Retinal pigment epithelial cell (primary cell): ENCODE results near the gene NOTCH1.
"Not testable (repeated sequence)": the region's sequence is repeated elsewhere in the genome, so short reads cannot be mapped to it uniquely, and the experiment has no call there.

Source experiments
- DNase-seq: peaks from one replicate; pipeline ENCODE4 v3.0.0-alpha.2; 2010; ENCODE audit warnings: low read depth
- H3K4me3 ChIP-seq: 2 replicates; pipeline ENCODE4 v1.5.1; 2011; ENCODE audit warnings: mild to moderate bottlenecking, low read length, control low read depth, moderate library complexity
- CTCF ChIP-seq: conservative IDR thresholded peaks from 2 replicates; pipeline ENCODE4 v1.5.1; 2011; ENCODE audit warnings: low read depth, low read length, control low read depth, inconsistent platforms

Gene NOTCH1

GRCh38 chr9:136584401-136584932, 38.6 kb upstream of the NOTCH1 start:
- no peak for TF ChIP-seq CTCF
- DNase-seq, result no peak
- H3K4me3 ChIP-seq, result no peak overlapping the region

GRCh38 chr9:136582977-136583735, 37.3 kb upstream of the NOTCH1 start:
- DNase-seq, result no peak
- H3K4me3 ChIP-seq, result no peak overlapping the region
- no peak for TF ChIP-seq CTCF

GRCh38 chr9:136581614-136582447, 36.0 kb upstream of the NOTCH1 start:
- H3K4me3 ChIP-seq, result no peak overlapping the region
- no peak for TF ChIP-seq CTCF
- no peak for DNase-seq

GRCh38 chr9:136579650-136580219, 33.9 kb upstream of the NOTCH1 start:
- not testable (repeated sequence) for DNase-seq, H3K4me3 ChIP-seq

- no peak for TF ChIP-seq CTCF
- DNase-seq, result no peak
- no peak overlapping the region for H3K4me3 ChIP-seq
These were observed 33.2 kb upstream of the NOTCH1 start for GRCh38 chr9:136578915-136579649.

GRCh38 chr9:136578626-136578914, 32.7 kb upstream of the NOTCH1 start:
- no peak for TF ChIP-seq CTCF
- no peak overlapping the region for H3K4me3 ChIP-seq

More at GRCh38 chr9:136578626-136578914, 32.7 kb upstream of the NOTCH1 start:
- no peak for DNase-seq
